Gastrocnemius medialis (tissue), 4 donors: Measurements from ENCODE around the gene ATP23. TPM values are rescaled to one million over a fixed set of nuclear protein-coding genes. Genes with fewer than 3 reads are reported as not detected.

Experiments
- ATAC-seq, 2 donors: fragments of 150-250 bp; one replicate each; pipeline ENCODE4 v1.9.1; 2016
- DNase-seq, 2 donors: peaks; one replicate each; pipeline ENCODE4 v3.0.0-alpha.2; 2019
- H3K27ac ChIP-seq, 4 donors: fragments of 200-600 bp; sonication (generic); 1 replicate in 1 of 4; 2 replicates in 3 of 4; pipeline ENCODE4 v1.5.1; 2016 to 2018; ENCODE audit warnings: mild to moderate bottlenecking in 2 of 4, moderate library complexity in 1 of 4
- H3K27me3 ChIP-seq, 3 donors: fragments of 200-600 bp; sonication (generic) in 2 of 3; 1 replicate in 1 of 3; 2 replicates in 2 of 3; pipeline versions ENCODE4 v1.5.1 to v1.6.0; 2016 to 2019; ENCODE audit warnings: mild to moderate bottlenecking in 1 of 3, moderate library complexity in 1 of 3
- H3K36me3 ChIP-seq, 2 donors: fragments of 200-600 bp; sonication (generic) in 1 of 2; one replicate each; pipeline ENCODE4 v1.5.1; 2017 to 2018
- H3K4me1 ChIP-seq, 2 donors: fragments of 200-600 bp; sonication (generic) in 1 of 2; one replicate each; pipeline ENCODE4 v1.5.1; 2016 to 2017; ENCODE audit warnings: mild to moderate bottlenecking in 2 of 2
- H3K4me3 ChIP-seq, 4 donors: fragments of 200-600 bp; sonication (generic) in 3 of 4; 1 replicate in 1 of 4; 2 replicates in 3 of 4; pipeline ENCODE4 v1.5.1; 2016 to 2019; ENCODE audit warnings: mild to moderate bottlenecking in 2 of 4
- H3K9me3 ChIP-seq, 3 donors: fragments of 200-600 bp; sonication (generic) in 2 of 3; 1 replicate in 1 of 3; 2 replicates in 2 of 3; pipeline ENCODE4 v1.5.1; 2016 to 2019
- CTCF ChIP-seq, 5 experiments: fragments of 450-650 bp in 3 of 5; fragments of 200-600 bp in 2 of 5; sonication (generic) in 2 of 5; IDR thresholded peaks in 4 of 5; conservative IDR thresholded peaks in 1 of 5; 1 replicate in 4 of 5; 2 replicates in 1 of 5; pipeline ENCODE4 v1.5.1; 2016 to 2019; ENCODE audit warnings: antibody characterized with exemption in 5 of 5, mild to moderate bottlenecking in 3 of 5, moderate library complexity in 3 of 5
- POLR2A ChIP-seq, 2 donors: fragments of 450-650 bp; IDR thresholded peaks; one replicate each; pipeline ENCODE4 v1.6.1; 2017; ENCODE audit warnings: antibody characterized with exemption in 2 of 2, mild to moderate bottlenecking in 2 of 2, moderate library complexity in 2 of 2
- in situ Hi-C, 4 donors: fragments of 200-750 bp; cut with MboI; loops; one replicate each; pipeline versions ENCODE4 v1.15.0 to v1.8.0; 2017; ENCODE audit warnings: low sequenced_read_pairs in 4 of 4
- intact Hi-C: fragments of 100-400 bp; cut with DNase I; formaldehyde crosslinking; loops from one replicate; pipeline ENCODE4 v1.15.1; 2023; ENCODE audit warnings: low total_unique reads
- total RNA-seq, 4 donors: library from RNA; depleted of rRNA; stranded (reverse); fragments of >200 nt; gene quantifications; one replicate each; pipeline versions ENCODE4 v1.1.0 to v1.2.3, GENCODE V29; 2016

Gene ATP23
- total RNA-seq, 4 donors from 2014 or later = 7.1 to 26.4 (median 10.7) TPM

- H3K27me3 ChIP-seq = no peaks in the 10 kb centered on the region
- TF ChIP-seq POLR2A (IDR thresholded peaks at IDR 0.05) (peak; percentile 30 to 40), CTCF (IDR thresholded peaks at IDR 0.05 in 4 of 5, conservative IDR thresholded peaks at IDR 0.05 in 1 of 5) (no peak)
These were observed 5.4 kb upstream of the ATP23 start for GRCh38 chr12:57935839-57936512.

GRCh38 chr12:57936513-57936883 lies 4.9 kb upstream of the ATP23 start:
- Histone ChIP-seq H3K27ac (peak overlapping the region; percentile 77 to 88 (median 85)), H3K4me1 (peaks cover 22 to 32% of the 10 kb centered on the region in 2 donors), H3K9me3 (no peaks in the 10 kb centered on the region), H3K27me3 (no peaks in the 10 kb centered on the region), H3K36me3 (no peaks in the 10 kb centered on the region), H3K4me3 (peak overlapping the region; percentile 65 to 89 (median 77))
- no peak for DNase-seq
- in situ Hi-C loops = no loop called here
- no peak for TF ChIP-seq CTCF (IDR thresholded peaks at IDR 0.05 in 4 of 5, conservative IDR thresholded peaks at IDR 0.05 in 1 of 5)
- TF ChIP-seq POLR2A (IDR thresholded peaks at IDR 0.05) = no peak
- intact Hi-C loops = no loop called here
- no peak for ATAC-seq

More at GRCh38 chr12:57935839-57936512, 5.4 kb upstream of the ATP23 start:
- peak overlapping the region; percentile 65 to 89 (median 77) for H3K4me3 ChIP-seq
- peaks cover 22 to 32% of the 10 kb centered on the region in 2 donors for H3K4me1 ChIP-seq
- peak; percentile 88 to 90 for DNase-seq
- H3K27ac ChIP-seq = peak overlapping the region; percentile 77 to 88 (median 85)
- intact Hi-C loops (no loop called here), in situ Hi-C loops (no loop called here)
- no peaks in the 10 kb centered on the region for H3K9me3 ChIP-seq
- H3K36me3 ChIP-seq = no peaks in the 10 kb centered on the region
- peak; percentile 99 for ATAC-seq

GRCh38 chr12:57939291-57939690 lies 2.1 kb upstream of the ATP23 start:
- no peaks in the 10 kb centered on the region for H3K27me3 ChIP-seq
- no peak overlapping the region for H3K27ac ChIP-seq
- no peaks in the 10 kb centered on the region for H3K36me3 ChIP-seq
- TF ChIP-seq POLR2A (IDR thresholded peaks at IDR 0.05) = no peak
- peaks cover 29 to 36% of the 10 kb centered on the region in 2 donors for H3K4me1 ChIP-seq
- ATAC-seq (no peak), DNase-seq (no peak)
- in situ Hi-C loops (no loop called here), intact Hi-C loops (no loop called here)
- H3K4me3 ChIP-seq = no peak overlapping the region
- H3K9me3 ChIP-seq = no peaks in the 10 kb centered on the region

GRCh38 chr12:57940052-57940914 lies 1.1 kb upstream of the ATP23 start:
- intact Hi-C loops (loop anchor here (2.0 to 5.0 kb wide), 2 partner anchors 418 to 977 kb away; partner anchors contain the start of genes DDIT3 and MBD6), in situ Hi-C loops (no loop called here)
- ATAC-seq (no peak), DNase-seq (no peak)
- Histone ChIP-seq H3K4me3 (peak overlapping the region; percentile 78 to 97 (median 82)), H3K4me1 (peaks cover 21 to 26% of the 10 kb centered on the region in 2 donors), H3K36me3 (no peaks in the 10 kb centered on the region), H3K27me3 (no peaks in the 10 kb centered on the region), H3K9me3 (no peaks in the 10 kb centered on the region), H3K27ac (peak overlapping the region; percentile 88 to 97 (median 94))
- TF ChIP-seq POLR2A (IDR thresholded peaks at IDR 0.05) (no peak), CTCF (IDR thresholded peaks at IDR 0.05 in 4 of 5, conservative IDR thresholded peaks at IDR 0.05 in 1 of 5) (no peak)

GRCh38 chr12:57940915-57941164 lies 527 bp upstream of the ATP23 start:
- H3K4me3 ChIP-seq = peak overlapping the region; percentile 78 to 97 (median 82)
- ATAC-seq (no peak), DNase-seq (no peak)
- peaks cover 18 to 21% of the 10 kb centered on the region in 2 donors for H3K4me1 ChIP-seq
- no peaks in the 10 kb centered on the region for H3K9me3 ChIP-seq
- no peaks in the 10 kb centered on the region for H3K27me3 ChIP-seq
- TF ChIP-seq POLR2A (IDR thresholded peaks at IDR 0.05) = no peak
- no peak for TF ChIP-seq CTCF (IDR thresholded peaks at IDR 0.05 in 4 of 5, conservative IDR thresholded peaks at IDR 0.05 in 1 of 5)
- intact Hi-C loops (loop anchor here (2.0 to 5.0 kb wide), 2 partner anchors 419 to 976 kb away; partner anchors contain the start of genes DDIT3 and MBD6), in situ Hi-C loops (no loop called here)
- H3K36me3 ChIP-seq = no peaks in the 10 kb centered on the region
- peak overlapping the region; percentile 88 to 97 (median 94) for H3K27ac ChIP-seq
